B cell (primary cell): ENCODE data around the gene SLC25A26.

Source experiments
- EZH2 ChIP-seq: IDR thresholded peaks from 2 replicates; pipeline ENCODE4 v1.6.1; 2012; ENCODE audit warnings: borderline replicate concordance, low read depth, mild to moderate bottlenecking, moderate library complexity, low read length; ENCODE audit not compliant: insufficient read depth, poor library complexity, severe bottlenecking
- TF ChIP-seq, protein P1 (sequence below): fragments of 200-600 bp; IDR thresholded peaks from one replicate; pipeline ENCODE4 v1.8.0; 2022; ENCODE audit warnings: antibody characterized with exemption, mild to moderate bottlenecking

DNA sequence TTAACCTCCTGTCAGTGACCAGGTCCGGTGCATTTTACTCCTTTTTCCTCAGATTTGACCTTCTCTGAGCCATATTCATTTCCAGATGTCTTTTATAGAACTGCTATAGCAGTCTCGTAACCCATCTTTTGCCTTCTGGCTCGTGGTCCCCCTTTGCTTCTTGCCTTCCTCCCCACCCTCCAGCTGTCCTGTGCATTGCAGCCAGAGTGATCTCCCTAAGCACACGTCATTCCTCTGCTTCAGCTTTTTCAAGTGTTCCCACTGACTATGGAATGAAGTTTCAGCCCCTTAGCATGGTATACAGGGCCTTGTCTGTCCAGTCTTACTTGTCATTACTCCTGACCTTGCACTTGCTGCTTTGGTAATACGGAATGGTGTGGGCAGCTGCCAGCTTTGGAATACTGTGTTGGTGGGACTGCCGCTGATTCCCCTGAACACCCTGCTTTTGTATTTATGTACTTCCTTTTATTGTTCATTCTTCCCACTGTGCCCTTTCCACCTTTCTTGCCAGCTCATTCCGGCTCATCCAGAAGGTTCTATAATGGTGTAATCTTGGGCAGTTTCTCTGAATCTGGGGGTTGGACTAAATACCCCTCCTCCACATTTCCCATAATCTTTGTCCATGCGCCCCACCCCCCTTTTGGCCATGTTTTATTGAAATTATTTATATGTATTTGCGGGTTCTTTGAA is 38.9 kb downstream of the SLC25A26 start:
- no peak for TF ChIP-seq EZH2
- TF ChIP-seq, protein P1, sequence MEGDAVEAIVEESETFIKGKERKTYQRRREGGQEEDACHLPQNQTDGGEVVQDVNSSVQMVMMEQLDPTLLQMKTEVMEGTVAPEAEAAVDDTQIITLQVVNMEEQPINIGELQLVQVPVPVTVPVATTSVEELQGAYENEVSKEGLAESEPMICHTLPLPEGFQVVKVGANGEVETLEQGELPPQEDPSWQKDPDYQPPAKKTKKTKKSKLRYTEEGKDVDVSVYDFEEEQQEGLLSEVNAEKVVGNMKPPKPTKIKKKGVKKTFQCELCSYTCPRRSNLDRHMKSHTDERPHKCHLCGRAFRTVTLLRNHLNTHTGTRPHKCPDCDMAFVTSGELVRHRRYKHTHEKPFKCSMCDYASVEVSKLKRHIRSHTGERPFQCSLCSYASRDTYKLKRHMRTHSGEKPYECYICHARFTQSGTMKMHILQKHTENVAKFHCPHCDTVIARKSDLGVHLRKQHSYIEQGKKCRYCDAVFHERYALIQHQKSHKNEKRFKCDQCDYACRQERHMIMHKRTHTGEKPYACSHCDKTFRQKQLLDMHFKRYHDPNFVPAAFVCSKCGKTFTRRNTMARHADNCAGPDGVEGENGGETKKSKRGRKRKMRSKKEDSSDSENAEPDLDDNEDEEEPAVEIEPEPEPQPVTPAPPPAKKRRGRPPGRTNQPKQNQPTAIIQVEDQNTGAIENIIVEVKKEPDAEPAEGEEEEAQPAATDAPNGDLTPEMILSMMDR: no peak
